NCI-H748 treated with DMSO at 0.1 percent for 48 hours (cell line): Measurements from ENCODE around the gene ARMC3.

Experiments used
- DNase-seq: peaks from one replicate; lab custom pipeline; 2025; lab: John Stamatoyannopoulos, UW

ARMC3 gene

DNA sequence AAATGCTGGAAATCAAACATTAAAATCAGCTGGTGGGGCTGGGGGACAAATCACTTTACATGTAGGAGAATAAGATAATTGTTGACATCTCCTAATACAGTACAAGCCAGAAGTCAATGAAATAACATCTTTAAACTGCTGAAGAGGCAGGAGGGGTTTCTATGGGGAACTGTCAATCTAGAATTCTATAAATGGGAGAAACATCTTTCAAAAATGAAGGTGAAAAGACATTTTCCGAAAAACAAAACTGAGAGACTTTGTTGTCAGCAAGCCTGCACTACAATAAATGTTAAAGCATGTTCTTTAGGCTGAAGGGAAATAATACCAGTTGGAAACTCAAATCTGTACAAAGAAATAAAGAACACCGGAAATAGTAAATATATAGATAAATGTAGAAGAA, 150.3 kb downstream of the ARMC3 start:
- no peak for DNase-seq

GRCh38 chr10:23079700-23080099, 151.8 kb downstream of the ARMC3 start:
- no peak for DNase-seq

GRCh38 chr10:23080262-23080661, 152.4 kb downstream of the ARMC3 start:
- DNase-seq: no peak

DNA sequence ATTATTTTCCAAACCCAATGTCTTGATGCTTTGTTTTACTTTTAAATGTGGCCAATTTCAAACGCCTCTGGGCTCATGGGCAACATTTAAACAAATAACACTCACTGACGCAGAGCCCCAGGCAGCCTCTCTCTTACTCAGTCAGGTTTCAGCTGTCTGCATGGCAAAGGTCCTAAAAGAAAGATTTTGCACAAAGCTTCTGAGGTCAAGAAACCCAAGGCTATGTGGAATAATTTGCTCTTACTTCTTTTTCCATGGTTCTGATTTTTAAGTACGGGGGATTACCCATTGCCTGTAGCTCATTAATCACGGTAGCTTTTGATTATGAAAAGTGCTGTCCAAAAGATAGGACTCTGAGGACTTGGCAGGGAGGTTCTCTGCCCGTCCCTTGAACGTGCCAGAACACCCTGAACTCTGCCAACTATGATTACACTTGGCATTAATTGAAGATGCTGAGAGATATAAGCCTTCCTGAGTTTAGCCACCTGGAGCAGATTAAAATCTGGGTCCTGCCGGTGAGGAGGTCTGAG, 153.4 kb downstream of the ARMC3 start:
- DNase-seq: no peak

DNA sequence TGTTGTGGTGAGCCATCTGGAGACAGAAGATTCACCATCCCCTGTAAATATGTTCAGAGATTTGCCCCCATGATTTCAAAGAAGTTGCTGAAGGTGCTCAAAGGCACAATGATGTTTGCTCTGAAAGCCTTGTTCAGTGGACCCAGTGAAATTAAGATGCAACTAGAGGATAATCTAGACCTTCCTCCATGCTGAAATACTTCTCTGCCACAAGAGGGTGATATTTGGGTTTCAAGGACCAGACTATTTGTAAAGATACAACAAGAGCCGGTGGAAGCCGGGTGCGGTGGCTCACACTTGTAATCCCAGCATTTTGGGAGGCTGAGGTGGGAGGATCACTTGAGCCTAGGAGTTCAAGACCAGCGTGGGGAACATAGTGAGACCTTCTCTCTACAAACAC, 154.0 kb downstream of the ARMC3 start:
- DNase-seq: no peak
